GM19351 (cell line): Measurements from ENCODE around the gene CD47.

Experiments
- ATAC-seq: cut with Tn5 transposase; IDR thresholded peaks from one replicate; pipeline ENCODE4 v1.9.1; 2021; ENCODE audit warnings: mild to moderate bottlenecking, moderate library complexity; ENCODE audit not compliant: unreplicated experiment

The CD47 gene

DNA sequence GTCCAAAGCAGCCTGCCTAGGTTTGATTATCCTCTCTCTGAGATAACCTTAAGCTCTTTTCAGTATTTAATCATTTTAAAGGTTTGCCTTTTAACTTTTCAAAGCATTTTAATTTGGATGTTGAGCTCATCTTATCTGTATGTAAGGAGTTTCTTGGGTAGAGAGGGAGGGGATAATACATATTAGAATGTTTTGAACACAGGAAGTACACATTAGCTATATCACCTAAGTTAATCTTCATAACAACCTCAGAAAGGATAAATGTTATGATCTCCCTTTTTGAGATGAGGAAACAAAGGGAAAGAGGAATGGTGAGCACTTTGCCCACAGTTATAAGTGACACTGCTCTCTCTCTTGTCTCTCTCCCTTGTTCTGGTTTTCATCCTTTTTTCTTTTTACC is 2.2 kb upstream of the CD47 start:
- no peak for ATAC-seq

DNA sequence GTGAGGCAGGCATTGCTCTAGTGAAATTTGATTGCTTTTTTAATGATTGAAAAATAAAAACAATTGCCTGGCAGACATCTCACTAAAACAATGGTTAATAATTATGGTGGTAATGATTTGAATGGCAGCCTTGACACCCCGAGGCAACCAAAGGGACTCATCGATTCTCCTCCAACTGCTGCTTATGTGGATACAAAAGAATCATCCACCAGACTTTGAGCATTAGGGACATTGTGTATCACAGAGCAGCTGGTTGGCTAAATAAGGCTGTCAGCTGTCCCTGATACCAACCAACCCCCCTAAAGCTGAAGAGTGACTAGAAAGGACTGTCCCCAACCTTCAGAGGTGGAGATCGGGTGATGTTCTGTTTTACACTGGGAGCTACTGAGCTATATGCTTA is 1.7 kb upstream of the CD47 start:
- ATAC-seq: no peak

DNA sequence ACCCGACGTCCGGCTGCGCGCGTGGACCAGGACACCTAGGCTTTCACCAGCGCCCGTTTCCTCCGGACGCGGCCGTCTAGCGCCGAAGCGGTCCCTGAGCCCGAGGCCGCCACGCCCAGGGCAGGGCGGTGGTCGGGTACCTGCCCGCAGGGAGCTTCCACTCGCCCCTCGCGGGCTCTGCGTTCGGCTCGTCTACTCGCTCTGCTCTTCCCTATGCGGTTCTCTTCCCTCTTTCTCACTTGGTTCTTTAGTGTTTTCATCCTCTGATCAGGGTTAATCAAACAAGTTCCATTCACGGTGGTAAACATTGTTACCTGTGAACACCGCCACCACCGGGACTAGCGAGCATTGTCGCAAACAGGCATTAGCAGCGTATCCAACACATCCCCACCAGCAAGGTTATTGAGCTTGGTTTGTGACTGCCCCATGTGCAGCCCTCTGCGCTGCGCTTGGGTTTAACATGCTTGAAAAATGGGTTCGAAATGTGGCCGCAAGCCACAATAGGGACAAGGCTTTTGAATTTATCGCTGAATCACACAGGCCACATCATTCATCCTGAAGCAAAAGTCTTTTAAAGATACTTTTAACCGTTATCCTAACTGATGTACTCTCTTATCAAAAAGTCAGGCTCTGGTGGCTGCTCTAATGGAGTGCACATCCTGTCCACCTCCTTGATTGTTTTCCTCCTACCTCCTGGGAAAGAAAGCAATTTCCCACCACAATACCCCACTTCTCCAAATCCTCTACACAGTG is 843 bp upstream of the CD47 start:
- no peak for ATAC-seq

DNA sequence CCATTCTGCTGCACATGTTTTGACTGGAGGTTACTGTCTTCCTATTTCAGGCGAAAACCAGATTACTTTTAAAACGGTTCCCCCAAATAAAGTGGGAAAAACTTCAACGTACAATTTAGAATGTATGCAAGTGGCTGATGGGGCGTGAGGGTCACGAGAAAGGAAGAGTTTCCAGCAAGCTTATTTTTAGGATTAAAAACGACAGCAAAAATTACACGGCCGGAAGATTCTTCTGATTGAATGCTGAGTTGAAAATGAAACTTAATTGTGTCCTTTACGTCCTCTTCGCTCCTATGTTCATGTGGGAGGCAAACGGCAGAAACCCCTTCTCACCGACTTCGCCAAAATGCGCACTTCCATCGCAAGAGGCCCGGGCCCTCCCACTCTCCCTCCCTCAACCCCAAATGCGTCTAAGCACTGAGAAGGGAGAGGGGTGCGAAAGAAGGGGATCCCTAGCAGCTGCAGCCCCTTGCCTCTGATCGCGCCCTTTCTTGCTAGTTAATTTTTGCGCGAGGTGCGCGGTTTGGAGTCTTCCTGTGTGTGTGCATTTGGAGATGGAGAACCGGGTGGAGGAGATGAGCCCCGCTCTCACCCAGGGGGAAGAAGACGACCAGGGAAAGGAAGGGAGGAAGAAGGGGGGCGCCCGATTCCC is 656 bp downstream of the CD47 start:
- ATAC-seq: peak; percentile 12

DNA sequence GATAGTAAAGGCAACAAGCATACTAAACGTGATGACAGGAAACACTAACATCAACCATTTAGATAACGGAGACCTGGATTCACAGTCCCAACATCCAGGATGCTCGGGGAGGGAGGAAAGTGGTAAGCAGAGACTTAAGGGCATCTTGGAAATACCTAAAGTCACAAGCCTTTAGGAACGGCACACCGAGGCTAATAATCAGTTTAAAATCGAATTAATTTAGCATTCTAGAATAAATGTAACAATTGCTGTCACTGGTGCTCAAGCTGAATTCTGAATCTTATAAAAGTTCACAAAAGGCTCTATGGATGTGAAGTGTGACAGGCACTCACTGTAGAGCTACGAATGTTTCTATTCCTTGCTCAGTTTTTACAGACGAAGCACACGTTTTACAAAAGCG is 1.3 kb downstream of the CD47 start:
- no peak for ATAC-seq

DNA sequence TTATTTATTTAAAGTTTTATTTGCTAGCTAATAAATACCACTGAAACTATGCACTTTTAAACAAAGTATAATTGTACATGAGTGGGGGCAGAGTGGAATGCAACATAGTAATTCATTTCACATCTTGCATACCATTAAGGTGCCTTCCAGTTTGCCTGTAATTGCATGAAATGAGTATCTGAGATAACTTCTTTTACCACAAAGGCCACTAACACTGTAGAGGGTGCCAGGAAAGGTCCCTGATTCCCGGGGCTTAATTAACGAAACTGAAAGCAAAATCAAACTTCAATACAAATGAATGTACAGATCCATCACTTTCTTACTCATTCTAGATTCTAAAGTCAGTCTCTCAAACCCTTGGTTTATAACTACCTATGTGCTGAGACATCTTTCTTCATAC is 2.1 kb downstream of the CD47 start:
- ATAC-seq: peak; percentile 34

DNA sequence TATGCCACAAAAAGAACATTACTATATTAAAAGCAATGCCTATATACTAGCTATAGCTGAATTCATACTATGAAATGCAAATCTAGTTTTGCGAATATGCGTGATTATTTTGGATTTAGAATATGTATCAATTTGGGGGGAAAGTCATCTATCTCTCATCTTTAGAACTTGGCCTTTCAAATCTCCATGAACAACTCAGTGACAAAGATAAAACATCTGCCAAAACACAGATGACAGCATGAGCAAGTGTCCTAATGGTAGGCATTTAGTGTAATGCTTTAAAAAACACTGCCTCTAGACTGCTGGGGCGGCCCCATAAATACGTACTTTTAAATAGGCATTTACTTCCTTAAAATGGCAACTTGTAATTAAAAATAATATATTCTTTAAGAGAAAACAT is 2.7 kb downstream of the CD47 start:
- ATAC-seq: no peak

DNA sequence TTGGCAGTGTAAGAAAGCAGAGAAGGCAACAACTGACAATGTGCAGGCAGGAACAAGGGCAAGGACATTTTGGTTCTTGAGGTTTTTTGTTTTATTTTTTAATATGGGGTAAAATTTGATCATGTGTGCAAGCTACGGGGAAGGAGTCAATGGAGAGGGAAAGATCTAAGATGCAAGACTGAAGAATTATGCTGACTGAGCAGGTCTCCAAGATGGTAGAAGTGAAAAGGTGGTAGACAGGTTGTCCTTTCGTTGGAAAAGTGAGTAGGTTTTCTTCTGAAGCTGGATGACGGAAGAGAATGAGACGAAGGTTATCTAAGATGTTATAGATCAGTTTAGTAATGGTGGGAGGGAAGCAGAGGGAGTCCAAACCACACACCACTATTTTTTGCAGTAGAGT is 4.2 kb downstream of the CD47 start:
- ATAC-seq: no peak

DNA sequence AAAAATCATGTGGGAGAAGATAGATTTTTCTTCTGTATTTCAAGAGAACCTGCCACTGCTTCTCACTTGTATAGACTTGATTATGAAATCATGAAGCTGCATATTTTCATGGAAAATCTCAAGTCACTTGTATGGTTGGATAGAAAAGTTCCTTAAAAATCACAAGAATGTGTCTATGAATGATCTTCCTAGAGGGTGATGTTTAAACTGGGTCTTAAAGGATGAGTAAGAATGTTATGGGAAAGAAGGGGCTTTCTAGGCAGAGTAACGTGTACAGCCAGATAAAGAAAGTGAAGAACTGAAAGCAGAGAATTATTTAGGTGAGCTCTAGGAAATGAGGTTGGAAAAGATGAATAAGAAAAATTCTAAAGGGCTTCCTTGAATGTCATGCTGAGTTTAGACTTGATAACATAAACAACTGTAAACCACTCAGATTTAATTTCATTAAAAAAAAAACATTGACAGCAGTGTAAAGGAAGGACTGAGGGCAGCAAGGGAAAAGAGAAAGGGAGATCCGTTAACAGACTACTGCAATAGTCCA is 5.0 kb downstream of the CD47 start:
- no peak for ATAC-seq

DNA sequence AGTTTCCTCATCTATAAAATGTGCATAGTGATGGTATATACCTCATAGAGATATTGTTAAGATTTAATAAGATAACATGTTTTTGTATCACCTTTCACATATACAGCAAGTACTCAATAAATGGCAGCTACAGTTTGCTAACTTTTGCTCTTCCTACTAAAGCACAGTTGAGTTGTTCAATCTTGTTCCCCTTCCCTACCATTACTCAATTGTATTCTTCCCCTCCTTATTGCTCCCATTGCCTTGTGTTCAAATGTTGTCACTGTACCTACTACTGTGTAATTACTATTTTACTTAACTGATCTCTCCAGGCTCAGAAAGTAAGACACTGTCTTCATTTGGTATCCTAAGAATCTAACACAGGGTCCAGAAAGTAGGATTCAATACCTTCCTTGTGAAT is 5.5 kb downstream of the CD47 start:
- no peak for ATAC-seq

DNA sequence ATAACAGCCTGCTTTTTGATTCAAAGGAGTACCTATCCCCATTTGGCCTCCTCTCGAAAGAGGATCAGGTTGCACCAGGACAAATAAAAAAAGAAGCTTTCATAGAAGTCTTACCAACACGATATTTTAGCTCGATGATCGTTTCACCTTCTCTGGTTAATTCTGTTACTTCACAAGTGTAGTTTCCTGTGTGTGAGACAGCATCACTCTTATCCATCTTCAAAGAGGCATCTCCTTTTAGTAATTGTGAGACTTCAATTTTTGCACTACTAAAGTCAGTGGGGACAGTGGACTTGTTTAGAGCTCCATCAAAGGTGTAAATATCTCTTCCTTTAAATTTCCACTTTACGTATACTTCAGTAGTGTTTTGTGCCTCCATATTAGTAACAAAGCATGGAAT is 11.0 kb downstream of the CD47 start:
- ATAC-seq: no peak

DNA sequence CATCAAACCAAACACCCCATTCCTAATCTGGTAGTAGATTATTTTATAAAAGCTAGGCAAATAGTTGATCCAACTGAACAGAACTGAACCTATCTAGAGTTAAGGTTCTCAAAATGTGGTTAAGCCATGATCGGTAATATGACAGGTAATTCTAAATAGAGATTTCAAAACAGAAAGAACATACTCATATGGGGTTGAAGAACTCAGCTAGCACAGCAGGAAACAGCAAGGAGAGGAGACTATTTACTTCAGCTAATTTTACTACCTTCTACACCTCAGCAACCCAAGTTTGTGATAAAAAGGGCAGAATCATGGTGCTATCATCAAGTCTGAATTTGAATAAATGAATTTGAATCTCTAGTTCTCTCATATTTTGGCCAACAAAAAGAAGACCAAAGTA is 11.8 kb downstream of the CD47 start:
- no peak for ATAC-seq

DNA sequence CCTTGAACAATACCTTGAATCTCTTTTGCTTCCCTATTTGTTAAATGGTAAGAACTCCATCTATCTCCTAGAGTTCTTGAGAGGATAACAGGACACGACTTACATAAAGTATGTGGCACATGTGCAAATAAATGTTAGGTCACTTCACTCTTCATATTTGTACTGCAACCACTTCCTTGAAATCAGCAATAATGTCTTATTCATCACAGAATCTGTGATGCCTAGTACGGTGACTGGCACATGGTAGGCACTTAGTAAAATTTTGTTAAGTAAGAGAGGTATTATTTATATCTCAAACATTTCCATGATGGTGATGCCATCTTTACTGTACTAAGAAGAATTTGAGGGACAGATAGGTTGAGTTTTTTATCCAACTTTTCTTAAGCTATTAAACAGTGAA is 14.3 kb downstream of the CD47 start:
- ATAC-seq: no peak

DNA sequence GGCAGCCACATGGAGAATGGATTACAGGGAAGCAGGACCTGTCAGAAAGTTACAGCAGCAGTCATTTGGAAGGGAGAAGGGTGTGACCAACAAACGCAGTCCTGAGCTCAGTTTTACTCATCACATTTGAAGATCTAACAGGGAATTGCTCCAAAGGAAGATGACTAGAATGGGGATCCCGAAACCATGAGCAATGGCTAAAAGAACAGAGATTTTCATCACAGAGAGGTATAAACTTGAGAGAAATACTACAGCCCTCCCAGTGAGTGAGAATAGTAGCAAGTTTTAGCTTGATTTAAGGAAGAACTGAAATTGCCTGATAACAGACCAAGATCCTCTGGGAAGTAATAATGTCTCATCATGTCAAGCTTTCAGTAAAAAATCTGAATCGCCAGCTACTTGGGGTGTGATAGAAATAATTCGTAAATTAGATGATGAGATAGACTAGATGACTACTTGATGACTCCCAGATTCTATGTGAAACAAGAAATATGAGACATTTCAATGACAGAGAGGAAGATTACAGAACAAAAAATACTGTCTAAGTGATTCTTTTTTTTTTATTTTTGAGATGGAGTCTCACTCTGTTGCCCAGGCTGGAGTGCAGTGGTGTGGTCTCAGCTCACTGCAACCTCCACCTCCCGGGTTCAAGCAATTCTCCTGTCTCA is 16.9 kb downstream of the CD47 start:
- no peak for ATAC-seq

DNA sequence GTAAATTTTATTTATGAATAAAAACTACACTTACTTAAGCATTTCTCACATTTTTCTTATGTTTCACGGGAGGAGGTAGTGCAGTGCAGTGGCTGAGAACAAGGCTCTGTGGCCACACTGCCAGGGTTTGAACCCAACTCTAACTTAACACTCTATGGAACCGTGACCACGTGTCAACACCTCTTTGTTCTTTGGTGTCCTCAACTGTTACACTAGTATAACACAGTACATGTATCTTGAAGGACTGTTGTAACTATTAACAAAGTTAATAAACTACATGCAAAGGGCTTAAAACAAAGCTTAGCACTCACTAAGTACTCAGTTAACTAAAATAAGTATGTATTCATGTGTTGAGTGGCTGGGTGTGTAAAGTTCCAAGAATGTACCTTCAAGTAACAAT is 19.5 kb downstream of the CD47 start:
- no peak for ATAC-seq

DNA sequence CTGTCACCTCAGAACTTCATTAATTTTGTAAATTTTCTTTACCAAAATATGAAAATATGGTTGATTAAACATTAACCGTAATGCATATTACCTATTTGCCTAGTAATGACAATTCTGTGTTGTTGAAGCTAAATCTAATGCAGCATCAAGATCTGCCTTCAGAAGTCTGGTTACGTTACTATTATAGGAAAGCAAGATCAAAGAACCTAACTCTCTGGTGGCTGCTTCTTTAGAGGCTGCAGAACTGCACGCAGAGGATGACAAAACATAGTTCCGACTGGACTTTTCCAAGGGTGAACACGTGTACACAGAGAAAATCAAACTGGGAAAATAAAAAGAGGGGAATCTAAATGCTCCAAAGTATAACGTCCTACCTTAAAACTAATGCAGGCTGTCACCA is 20.5 kb downstream of the CD47 start:
- ATAC-seq: no peak

DNA sequence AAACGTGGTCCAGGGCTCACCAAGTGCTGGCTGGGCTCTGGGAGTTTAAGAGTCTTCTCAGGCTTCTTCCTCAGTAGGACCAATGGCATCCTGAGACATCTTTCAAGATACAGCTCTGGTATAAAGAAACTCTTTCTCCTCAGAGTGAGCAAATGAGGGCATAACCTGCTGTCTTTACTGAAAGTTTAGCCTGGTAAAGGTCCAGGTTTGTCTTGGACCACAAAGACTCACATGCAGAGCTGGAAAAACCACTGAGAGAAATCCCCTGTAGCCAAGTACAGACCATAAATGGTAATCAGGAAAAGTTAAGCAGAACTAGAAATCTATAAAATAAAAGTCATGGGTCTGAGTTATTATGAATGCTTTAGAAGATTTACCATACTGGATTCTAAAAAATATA is 23.1 kb downstream of the CD47 start:
- no peak for ATAC-seq

DNA sequence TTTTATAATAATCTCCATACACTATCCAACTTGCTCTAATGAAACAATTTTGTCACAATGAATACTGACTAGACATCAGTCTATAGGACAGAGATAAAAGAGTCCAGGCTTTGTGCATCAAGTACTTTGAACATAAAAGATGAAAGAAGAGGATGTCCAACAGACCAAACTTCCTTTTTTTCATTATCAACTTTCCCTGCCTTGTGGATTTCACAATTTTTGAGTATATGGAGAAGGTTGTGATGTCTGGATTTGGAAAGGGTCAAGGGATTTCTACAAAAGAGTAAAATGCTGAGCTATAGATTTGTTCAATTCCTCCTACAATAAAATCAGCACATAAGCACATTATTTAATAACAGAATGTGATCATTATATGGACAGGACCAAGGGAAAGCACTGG is 25.7 kb downstream of the CD47 start:
- no peak for ATAC-seq

DNA sequence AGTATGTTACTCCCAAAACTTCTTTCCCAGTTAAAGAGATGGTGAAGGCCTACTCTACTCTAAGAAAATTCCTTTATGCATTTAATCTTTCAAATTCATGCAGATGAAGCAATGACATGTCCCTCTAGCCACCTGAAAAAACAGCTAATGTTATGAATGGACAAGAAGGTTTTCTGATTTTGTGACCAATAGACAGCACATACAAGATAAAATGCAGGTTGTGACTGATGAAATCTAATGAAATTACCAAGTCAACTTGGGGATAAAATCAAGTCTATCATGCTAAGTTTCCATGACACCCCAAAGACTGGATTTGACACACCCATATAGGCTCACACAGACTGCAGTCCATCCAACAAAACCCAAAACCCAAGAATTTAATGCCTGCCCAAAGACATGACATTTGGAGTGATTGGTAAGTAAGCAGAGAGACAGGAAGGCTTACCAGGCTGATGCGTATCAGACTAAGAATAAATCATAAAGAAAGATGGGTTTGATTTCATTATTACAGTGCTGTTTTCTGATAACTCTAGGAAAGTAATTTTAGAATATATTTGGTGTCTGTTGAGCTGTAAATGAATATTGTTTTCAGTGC is 26.4 kb downstream of the CD47 start:
- no peak for ATAC-seq

DNA sequence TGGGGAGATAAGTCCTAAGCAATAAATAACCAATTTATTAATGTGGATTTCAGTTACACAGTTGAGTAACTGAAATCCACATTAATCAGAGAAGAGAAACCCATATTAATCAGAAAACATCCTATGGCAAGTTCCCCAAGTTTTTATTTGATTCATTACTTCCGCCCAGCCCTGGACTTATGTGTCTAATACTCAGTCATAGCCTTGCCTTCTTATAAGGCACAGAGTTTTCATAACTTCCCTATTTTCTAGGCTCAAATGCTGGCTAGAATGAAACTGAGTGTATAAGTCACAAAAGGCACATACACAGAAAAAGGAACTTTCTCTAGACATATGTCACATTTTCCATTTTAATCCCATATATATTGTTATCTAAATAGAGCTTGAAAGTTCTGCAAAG is 28.8 kb downstream of the CD47 start:
- peak; percentile 86 for ATAC-seq

DNA sequence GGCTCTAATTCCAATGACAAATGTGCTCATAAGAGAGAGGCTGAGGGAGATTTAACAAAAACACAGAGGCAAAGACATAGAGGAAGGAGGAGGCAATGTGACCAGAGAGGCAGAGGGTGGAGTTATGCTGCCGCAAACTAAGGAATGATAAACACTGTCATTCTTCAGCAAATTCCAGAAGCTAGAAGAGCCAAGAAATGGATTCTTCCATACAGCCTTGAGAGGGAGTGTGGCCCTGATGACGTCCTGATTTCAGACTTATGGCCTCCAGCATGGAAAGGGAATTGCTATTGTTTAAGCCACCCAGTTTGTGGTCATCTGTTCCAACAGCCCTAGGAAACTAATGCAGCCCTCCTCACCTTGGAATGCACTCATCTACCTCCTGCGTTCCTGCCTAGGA is 30.5 kb downstream of the CD47 start:
- ATAC-seq: no peak

DNA sequence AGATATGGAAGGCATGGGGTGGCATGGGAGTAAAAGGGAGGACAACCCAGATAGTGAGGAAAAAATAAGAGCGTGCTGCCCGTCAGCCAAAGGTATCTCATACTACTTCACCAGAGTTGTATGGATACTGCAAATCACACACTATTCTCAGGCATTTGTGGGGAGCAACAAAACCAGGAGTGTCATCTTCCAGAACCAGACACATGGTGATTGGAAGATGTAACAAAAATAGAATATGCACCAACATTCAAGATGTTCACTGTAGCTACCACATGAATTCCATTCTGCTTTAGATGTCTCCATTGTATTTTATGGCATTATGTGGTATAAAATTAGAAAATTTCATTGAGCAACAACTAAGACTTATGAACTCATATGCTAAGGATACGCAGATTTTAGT is 34.9 kb downstream of the CD47 start:
- no peak for ATAC-seq
